BE2C (cell line): ENCODE measurements around the gene CDCA5.

Source experiments
- DNase-seq: peaks from one replicate; pipeline ENCODE4 v3.0.0-alpha.2; 2020
- H3K27me3 ChIP-seq: fragments of 250-450 bp; sonication (Bioruptor Pico); 2 replicates; pipeline ENCODE4 v1.5.1; 2020; ENCODE audit warnings: mild to moderate bottlenecking
- H3K36me3 ChIP-seq: fragments of 250-450 bp; sonication (Bioruptor Pico); 2 replicates; pipeline ENCODE4 v1.5.1; 2020; ENCODE audit warnings: mild to moderate bottlenecking
- H3K4me1 ChIP-seq: fragments of 250-450 bp; sonication (Bioruptor Pico); 2 replicates; pipeline ENCODE4 v1.5.1; 2020
- H3K4me3 ChIP-seq: 2 replicates; pipeline ENCODE4 v1.5.1; 2011; ENCODE audit warnings: low read depth, low read length
- H3K9me3 ChIP-seq: fragments of 250-450 bp; sonication (Bioruptor Pico); 2 replicates; pipeline ENCODE4 v1.5.1; 2020
- TF ChIP-seq, protein P1 (sequence below): IDR thresholded peaks from 2 replicates; pipeline ENCODE4 v1.5.1; 2012; ENCODE audit warnings: mild to moderate bottlenecking, low read depth, low read length

Gene CDCA5

DNA sequence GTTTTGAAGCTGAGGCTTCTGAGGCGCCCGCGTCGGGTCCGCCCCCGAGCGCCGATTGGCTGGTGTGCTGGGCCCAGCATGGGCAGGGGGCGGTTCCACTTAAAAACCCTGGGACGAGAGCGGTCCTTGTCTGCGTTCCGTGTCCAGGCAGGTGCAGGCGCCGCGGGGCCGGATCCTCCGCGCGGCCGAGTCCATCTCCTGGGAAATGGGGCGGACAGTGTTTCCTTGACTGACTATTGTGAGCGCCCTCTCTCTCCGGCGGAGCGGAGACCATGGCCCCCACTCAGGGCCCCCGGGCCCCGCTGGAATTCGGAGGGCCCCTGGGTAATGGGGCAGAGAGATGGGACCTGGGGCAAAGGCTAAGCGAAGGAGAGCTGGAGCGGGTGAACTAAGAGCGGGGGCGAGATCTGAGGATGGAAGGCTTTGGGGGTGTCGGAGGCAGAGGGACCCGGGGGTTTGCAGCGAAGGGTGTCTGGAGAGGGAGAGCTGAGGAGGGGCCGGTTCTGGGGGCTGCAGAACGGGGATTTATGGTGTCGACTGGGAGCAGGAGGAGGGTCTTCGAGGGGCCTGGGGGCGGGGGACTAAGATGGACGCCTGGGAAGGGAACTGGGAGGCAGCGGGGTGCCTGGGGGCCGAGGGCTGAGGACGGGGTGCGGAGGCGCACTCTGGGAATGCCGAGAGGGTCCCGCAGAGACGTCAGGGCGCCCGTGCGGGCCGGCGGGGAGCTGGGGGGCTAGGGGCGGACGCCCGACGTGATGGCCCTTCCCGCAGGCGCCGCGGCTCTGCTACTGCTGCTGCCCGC, 28.1 kb upstream of the CDCA5 start, which contains the start of gene TM7SF2:
TSS of gene TM7SF2 (plus strand) at position 129 of the 802 bp plus-strand sequence. CDS start at position 273, 144 bp downstream.
- Histone ChIP-seq H3K9me3 (no peaks in the 10 kb centered on the region), H3K4me3 (peak within 1 kb of the TSS; percentile 69), H3K4me1 (peaks cover 5% of the 10 kb centered on the region), H3K27me3 (no peaks in the 10 kb centered on the region), H3K36me3 (peaks cover 10% of the 10 kb centered on the region)
- DNase-seq, result peak; percentile 94
- TF ChIP-seq, protein P1, sequence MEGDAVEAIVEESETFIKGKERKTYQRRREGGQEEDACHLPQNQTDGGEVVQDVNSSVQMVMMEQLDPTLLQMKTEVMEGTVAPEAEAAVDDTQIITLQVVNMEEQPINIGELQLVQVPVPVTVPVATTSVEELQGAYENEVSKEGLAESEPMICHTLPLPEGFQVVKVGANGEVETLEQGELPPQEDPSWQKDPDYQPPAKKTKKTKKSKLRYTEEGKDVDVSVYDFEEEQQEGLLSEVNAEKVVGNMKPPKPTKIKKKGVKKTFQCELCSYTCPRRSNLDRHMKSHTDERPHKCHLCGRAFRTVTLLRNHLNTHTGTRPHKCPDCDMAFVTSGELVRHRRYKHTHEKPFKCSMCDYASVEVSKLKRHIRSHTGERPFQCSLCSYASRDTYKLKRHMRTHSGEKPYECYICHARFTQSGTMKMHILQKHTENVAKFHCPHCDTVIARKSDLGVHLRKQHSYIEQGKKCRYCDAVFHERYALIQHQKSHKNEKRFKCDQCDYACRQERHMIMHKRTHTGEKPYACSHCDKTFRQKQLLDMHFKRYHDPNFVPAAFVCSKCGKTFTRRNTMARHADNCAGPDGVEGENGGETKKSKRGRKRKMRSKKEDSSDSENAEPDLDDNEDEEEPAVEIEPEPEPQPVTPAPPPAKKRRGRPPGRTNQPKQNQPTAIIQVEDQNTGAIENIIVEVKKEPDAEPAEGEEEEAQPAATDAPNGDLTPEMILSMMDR, result no peak

DNA sequence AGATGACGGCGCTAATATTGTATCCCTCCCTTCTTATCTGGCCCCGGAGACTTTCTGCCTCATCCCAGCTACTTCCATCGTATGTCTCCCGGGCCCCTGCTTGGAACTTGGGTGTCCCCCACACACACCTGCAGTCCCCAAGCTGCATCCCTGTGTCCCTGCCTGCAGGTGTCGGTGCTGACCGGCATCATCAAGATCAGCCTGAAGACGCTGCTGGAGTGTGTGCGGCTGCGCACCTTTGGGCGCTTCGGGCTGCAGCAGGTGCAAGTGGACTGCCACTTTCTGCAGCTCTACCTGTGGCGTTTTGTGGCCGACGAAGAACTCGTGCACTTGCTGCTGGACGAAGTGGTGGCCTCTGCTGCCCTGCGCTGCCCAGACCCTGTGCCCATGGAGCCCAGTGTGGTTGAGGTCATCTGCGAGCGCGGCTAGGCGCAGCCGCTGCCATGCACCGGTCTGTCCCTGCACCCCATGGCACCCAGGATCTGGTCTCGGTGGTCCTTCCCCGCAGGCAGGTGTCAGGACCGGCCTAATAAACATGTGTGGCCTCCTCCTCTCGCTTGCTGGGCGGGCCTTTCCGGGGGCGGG, 27.4 kb upstream of the CDCA5 start:
- H3K36me3 ChIP-seq, result peaks cover 7% of the 10 kb centered on the region
- H3K9me3 ChIP-seq, result no peaks in the 10 kb centered on the region
- H3K4me1 ChIP-seq, result peaks cover 5% of the 10 kb centered on the region
- H3K27me3 ChIP-seq, result no peaks in the 10 kb centered on the region
- DNase-seq, result no peak
- no peak overlapping the region for H3K4me3 ChIP-seq
- TF ChIP-seq, protein P1, result no peak

DNA sequence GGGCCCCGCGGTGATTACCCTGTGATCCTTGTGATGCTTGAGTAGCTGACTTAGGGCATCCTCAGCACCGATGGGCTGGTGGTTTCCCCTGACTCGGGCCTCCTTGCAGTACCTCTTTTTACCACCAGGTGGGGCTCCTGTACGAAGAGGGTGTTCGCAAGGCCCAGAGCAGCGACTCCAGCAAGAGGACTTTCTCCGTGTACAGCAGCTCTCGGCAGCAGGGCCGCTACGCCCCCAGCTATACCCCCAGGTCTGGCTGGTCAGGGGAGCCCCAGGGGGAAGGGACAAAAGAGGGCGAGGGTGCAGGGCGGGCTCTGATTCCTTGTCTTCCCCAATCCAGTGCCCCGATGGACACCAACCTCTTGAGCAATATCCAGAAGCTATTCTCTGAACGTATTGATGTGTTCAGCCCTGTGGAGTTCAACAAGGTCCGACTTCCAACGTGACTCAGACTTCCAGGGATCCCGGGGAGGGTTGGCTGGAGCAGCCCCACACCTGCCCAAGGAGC, 26.6 kb upstream of the CDCA5 start:
- Histone ChIP-seq H3K4me1 (peaks cover 5% of the 10 kb centered on the region), H3K9me3 (no peaks in the 10 kb centered on the region), H3K27me3 (no peaks in the 10 kb centered on the region), H3K4me3 (no peak overlapping the region), H3K36me3 (peaks cover 5% of the 10 kb centered on the region)
- DNase-seq, result peak; percentile 81
- TF ChIP-seq, protein P1, result peak; percentile 77

DNA sequence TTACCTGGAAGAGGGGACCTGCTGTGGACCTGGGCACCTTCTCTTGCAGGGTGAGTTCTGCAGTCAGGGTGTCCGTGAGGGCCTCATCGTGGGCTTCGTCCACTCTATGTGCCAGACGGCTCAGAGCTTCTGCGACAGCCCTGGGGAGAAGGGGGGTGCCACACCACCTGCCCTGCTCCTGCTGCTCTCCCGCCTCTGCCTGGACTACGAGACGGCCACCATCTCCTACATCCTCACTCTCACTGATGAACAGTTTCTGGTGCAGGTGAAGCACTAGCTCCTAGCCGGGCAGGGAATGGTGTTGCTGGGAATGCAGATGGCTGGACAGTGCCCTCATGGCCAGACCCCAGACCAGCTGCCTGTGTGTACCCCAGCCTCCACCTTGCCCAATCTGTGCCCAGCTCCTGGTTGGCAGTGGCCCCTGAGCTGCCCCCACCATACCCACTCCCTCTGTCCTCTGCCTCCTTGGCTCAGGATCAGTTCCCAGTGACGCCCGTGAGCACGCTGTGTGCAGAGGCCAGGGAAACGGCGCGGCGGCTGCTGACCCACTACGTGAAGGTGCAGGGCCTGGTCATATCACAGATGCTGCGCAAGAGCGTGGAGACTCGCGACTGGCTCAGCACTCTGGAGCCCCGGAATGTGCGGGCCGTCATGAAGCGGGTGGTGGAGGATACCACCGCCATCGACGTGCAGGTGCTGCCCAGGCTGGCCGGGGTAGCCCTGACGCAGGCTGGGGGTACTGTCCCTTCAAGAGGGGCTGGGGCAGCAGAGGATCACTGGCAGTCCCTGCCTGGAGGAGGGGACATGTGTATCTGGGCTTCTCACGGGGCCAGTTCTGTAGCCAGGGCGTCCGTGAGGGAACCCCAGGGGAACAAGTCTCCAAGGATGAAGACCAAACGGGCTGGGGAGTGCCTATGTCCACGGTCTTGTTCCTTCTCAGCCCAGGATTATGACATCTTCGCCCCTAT, 25.7 kb upstream of the CDCA5 start:
- DNase-seq, result no peak
- Histone ChIP-seq H3K36me3 (peaks cover 5% of the 10 kb centered on the region), H3K9me3 (no peaks in the 10 kb centered on the region), H3K4me3 (no peak overlapping the region), H3K4me1 (peaks cover 5% of the 10 kb centered on the region), H3K27me3 (no peaks in the 10 kb centered on the region)
- TF ChIP-seq, protein P1, result no peak

DNA sequence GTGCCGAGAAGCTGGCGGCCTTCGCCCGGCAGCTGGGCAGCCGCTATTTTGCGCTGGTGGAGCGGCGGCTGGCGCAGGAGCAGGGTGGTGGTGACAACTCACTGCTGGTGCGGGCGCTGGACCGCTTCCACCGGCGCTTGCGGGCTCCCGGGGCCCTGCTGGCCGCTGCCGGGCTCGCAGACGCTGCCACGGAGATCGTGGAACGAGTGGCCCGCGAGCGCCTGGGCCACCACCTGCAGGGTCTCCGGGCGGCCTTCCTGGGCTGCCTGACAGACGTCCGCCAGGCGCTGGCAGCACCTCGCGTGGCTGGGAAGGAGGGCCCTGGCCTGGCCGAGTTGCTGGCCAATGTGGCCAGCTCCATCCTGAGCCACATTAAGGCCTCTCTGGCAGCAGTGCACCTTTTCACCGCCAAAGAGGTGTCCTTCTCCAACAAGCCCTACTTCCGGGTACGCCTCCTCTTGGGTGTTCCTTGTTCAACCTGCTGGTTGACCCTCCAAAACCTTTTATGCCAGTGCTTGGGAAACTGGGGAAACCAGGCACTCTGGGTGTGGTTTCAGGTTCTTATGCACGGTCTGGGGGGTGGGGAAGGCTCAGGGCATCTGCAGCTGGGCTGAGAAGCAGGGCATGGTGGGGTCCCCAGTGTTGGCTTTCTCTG, 24.8 kb upstream of the CDCA5 start:
- Histone ChIP-seq H3K4me3 (no peak overlapping the region), H3K27me3 (no peaks in the 10 kb centered on the region), H3K36me3 (peaks cover 5% of the 10 kb centered on the region), H3K4me1 (peaks cover 5% of the 10 kb centered on the region), H3K9me3 (no peaks in the 10 kb centered on the region)
- no peak for DNase-seq
- TF ChIP-seq, protein P1, result no peak
